Skeletal muscle cell (primary cell): Measurements from ENCODE around the gene SH3PXD2A.
"Not testable (repeated sequence)": the region's sequence is repeated elsewhere in the genome, so short reads cannot be mapped to it uniquely, and the experiment has no call there.

ENCODE experiments used
- DNase-seq: peaks from one replicate; pipeline ENCODE4 v3.0.0-alpha.2; 2010; ENCODE audit warnings: low read depth
- H3K4me3 ChIP-seq: 2 replicates; pipeline ENCODE4 v1.5.1; 2011; ENCODE audit warnings: low read depth, mild to moderate bottlenecking, control low read depth, low read length, moderate library complexity

Gene SH3PXD2A

DNA sequence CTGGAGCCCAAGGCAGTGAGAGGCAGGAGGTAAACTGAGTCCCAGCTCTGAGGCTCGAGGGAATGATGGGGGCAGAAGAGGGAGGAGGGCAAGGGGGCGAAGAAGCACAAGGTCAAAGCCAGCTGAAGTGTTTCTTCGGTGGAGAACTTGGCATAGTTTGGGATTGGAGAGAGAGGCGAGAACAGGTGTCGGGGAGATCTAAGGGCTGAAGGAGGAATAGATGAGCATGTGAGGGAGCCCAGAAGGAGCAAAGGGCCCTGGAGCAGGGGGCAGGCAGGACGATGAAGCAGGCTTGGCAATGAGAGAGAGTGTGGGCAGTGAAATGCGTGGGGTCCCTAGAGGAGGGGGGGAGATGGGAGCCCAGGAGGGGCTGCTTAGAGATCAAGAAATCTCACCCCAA, 35.9 kb downstream of the SH3PXD2A start:
- no peak for DNase-seq
- H3K4me3 ChIP-seq, result no peak overlapping the region

DNA sequence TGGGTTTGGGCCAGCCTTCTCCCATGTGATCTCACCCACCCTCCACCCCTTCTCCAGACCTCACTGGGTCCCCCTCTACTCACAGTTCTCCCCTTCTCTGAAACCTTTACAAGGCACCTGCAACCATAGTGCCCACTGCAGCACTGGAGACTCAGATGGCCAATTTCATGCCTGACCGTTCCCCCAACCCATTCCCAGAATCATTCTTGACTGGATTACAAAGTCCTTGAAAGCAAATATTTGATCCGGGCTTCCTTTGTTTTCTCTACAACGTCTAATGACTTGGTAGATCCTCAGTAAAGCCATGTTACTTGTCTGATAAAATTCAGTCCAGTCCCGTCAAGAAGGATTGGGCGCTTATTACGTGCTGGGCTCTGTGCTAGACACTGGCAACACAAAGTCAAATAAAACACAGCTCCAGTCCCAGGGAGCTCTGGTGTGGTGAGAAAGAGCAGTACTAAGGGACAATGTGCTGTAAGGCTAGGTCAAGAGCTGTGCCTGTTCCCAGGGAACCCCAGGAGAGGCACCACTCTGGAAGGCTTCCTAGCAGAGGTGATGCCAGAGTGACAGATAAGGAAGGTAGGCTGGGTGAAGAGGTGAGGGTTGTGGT, 36.5 kb downstream of the SH3PXD2A start:
- DNase-seq, result no peak
- no peak overlapping the region for H3K4me3 ChIP-seq

DNA sequence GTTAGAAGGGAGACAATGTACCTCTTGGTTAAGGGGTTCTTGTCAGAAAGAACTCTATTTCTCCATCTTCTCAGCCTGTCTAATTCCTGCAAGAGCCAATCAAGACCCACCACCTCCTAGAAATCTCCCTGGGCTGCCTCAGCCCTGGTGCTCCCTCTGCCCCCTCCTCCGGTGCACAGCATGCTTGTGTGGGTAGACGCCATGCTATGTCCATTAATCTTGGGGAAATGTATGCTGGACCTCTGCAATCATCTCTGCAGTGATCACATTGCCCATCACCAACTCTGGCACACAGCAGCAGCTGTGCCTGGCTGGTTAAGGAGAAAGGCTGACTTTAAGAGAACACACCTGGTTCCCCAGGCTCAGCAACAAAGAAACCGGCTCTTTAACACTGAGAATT, 37.3 kb downstream of the SH3PXD2A start:
- no peak overlapping the region for H3K4me3 ChIP-seq
- DNase-seq, result no peak

DNA sequence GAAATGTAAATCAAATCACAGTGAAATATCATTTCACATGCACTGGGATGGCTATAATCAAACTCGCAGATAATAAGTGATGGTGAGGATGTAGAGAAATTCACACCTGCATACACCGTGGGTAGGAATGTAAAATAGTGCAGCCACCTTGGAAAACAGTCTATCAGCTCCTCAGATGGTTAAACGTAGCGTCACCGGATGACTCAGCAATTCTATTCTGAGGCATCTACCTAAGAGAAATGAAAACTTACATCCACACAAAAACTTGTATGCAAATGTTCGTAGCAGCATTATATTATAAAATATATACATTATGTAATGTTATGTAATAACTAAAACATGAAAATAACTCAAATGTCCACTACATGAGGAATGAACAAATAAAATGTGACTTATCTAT, 38.9 kb downstream of the SH3PXD2A start:
- H3K4me3 ChIP-seq, result no peak overlapping the region
- DNase-seq, result no peak

DNA sequence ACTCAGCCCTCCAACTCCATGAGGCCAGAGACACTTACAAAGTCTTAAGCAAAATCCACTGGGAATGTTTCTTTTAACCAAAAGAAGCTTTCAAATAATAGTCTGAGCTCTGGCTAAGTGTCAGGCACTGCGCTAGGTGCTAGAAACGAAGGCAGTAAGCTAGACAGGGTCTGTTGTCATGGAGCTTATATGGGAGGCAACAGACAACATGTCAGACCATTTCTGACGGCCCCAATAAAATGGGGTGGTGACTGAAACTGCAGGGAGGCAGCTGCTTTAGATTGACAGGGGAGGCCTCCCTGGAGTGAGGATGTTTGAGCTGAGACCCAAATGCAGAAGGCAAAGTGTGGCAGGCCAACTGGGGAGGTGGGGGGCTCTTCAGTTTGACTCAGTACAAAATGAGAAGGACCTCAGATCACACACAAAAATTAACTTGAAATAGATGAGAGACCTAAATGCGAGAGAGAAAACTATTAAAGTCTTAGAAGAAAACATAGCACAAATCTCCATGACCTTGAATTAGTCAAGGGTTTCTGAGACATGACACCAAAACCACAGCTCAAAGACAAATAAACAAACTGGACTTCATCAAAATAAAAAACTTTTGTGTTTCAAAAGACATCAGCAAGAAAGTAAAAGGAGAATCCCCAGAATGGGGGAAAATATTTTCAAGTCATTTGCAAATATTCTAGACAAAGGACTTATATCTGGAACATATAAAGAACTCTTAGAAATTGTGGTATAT, 40.6 kb downstream of the SH3PXD2A start:
- no peak for DNase-seq
- H3K4me3 ChIP-seq, result no peak overlapping the region

DNA sequence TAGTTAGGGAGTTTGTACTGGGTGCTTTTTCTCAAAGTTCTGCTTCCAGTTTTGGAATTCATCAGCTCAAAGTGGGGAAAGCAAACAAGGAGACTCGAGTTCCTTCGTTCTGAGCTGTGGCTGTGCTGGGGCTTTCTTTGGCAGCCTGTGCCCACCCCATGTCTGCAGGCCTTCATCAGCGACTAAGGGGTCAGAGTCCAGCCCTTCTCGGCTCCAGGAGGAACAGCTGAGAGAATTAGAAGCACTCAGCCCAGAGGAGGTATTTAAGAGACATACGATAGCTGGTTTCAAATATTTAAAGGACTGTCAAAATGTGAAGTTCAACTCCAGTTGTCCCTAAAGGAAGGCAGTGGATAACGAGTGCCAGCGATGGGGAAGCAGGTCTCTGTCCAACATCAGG, 41.3 kb downstream of the SH3PXD2A start:
- no peak overlapping the region for H3K4me3 ChIP-seq
- DNase-seq, result no peak

DNA sequence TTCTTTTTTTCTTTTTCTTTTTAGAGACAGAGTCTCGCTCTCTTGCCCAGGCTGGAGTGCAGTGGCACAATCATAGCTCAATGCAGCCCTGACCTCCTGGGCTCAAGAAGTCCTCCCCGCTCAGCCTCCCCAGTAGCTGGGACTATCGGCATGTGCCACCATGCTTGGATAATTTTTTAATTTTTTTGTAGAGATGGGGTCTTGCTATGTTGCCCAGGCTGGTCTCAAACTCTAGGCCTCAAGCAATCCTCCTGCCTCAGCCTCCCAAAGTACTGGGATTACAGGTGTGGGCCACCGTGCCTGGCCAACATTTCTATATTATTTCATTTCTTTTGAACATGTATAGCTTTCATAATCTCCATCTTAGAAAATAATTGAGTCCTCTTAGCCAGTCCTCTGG, 42.1 kb downstream of the SH3PXD2A start:
- H3K4me3 ChIP-seq, result not testable (repeated sequence)

DNA sequence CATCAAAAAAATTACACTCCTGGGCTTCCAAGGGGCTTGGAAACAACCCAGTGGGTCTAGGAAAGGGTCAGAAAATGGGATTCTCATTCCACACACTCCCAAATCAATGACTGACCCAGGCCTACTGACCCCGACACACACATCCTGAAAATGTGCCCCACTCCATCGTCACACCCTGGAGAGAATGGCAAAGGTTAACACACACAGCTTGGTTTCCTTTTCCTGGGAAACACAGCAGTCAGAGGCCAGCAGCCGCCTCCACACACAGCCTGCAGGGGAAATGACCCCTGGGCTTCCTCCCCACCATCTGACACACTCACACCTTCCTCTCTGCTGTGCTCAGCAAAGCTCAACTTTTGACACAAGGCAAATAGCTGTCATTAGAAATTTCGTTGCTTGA, 42.9 kb downstream of the SH3PXD2A start:
- no peak overlapping the region for H3K4me3 ChIP-seq
- DNase-seq, result no peak

More for the DNA sequence above, 42.1 kb downstream of the SH3PXD2A start:
- not testable (repeated sequence) for DNase-seq

DNA sequence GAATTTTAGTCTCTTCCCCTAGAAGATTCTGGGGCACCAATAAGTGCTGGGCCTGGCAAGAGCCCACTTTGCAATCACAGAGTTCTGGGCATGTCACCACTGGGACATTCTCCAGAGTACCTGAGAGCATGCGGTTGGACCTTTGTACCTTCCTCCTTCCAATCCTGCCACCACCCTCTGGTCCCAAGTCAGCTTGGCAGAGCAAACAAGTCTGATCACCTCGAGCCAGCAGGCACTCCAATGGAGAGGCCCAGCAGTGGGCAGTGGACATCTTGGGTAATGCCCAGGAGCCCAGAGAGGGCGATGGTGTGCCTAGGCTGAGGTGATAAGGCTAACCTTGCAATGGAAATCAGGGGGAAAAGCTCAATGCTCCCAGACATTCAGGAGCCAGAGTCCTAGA, 43.4 kb downstream of the SH3PXD2A start:
- H3K4me3 ChIP-seq, result no peak overlapping the region
- no peak for DNase-seq

DNA sequence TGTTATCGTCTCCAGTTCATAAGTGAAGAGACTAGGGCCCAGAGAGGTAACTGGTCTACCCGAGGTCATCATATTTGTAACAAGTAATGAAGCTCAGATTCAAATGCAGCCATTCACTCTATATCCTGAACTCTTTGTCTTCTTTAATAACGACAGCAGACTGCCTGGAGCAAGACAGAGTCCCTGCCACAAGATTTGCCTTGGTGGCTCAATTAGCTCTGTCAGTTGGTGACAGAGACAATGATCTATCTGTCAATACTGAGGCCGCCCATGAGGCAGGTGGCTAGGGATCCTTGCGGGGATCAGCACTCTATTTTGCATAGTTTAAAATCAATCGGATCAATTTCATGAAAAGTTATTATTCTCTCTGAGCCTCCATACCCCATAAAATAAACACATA, 43.9 kb downstream of the SH3PXD2A start:
- no peak for DNase-seq
- H3K4me3 ChIP-seq, result no peak overlapping the region

DNA sequence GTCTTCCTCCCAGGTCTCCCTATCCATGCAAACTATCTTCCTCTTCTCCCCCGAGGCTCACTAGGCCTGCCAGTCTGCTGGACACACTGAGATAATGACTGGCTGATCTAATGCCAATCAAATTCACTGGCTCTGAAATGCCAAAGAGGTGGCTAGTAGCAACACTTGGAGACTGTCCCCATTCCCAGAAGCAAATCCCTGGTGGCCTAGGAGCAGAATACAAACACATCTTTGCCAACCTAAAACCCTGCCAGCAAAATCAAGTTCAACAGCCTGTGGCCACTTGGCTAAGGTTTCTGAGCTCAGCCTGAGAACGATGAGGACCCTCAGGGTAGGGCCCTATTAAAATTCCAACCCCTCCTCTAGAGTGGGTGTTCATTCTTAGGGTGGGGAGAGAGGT, 46.6 kb downstream of the SH3PXD2A start:
- no peak for DNase-seq
- no peak overlapping the region for H3K4me3 ChIP-seq

DNA sequence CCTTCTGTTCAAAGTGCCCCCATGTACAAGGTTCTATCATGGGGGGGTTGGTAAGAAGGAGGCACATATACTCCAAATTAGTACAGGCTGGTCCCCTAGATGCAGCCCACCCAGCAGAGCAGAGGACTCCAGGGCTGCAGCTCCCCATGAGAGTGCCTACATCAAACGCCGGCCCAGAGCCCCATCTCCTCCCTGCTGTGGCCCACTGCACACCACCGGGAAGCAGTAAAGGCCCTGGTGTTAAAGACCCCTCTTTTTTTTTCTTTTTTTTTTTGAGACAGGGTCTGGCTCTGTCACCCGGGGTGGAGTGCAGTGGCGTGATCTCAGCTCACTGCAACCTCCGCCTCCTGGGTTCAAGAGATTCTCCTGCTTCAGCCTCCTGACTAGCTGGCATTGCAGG, 47.4 kb downstream of the SH3PXD2A start:
- no peak overlapping the region for H3K4me3 ChIP-seq
- no peak for DNase-seq

DNA sequence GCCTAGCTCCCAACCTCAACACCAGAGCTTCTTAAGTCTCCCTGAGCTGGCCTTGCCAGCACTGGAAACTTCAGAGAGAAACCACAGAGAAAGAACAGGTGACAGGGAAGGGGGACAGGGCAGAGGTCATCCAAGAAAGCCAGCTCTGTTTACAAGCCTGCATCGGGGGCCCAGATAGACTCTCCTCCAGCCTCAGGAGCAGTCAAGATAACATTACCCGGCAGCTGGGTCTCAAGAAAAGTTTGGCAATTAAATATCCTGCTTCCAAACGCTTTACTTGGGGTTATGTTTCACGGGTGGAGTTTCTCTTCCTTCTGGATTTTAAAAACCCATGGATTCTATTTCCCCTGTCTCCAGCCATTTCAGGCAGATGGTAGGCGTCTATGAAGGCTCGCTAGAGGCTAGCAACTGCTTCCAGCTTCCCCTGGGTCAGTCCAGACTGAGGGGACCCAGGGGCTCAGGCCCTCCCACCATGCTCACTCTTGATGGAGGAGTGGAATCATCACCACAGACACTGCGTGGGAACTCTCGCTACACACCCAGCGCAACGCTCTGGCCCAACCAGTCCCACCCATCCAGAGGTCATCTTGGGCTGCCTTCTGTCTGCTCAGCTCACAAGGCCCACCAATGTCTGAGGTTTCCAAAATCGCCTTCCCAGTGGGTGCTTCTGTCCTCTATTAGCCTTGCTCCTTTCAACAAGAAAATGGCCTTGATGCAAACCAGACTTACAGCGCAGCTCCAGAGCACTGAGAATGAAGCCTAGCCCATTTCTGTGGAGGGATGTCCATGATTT, 48.8 kb downstream of the SH3PXD2A start:
- no peak for DNase-seq
- no peak overlapping the region for H3K4me3 ChIP-seq

DNA sequence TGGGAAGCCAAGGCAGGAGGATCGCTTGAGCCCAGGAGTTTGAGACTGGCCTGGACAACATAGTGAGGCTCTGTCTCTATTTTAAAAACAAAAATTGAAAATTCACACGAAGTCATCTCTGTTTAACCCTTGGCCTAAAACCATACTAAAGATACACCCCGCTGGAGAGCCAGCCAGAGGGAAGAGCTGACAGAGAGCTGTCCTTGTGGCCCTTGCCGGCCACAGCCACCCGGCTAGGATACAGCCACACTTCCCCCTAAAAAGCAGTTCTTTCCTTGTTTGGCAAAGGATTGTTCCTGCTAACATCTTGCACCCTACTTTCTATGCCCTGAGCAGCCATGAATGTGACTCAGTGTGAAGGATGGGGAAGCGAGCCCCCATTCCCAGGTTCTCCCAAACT, 49.6 kb downstream of the SH3PXD2A start:
- no peak overlapping the region for H3K4me3 ChIP-seq
- no peak for DNase-seq

DNA sequence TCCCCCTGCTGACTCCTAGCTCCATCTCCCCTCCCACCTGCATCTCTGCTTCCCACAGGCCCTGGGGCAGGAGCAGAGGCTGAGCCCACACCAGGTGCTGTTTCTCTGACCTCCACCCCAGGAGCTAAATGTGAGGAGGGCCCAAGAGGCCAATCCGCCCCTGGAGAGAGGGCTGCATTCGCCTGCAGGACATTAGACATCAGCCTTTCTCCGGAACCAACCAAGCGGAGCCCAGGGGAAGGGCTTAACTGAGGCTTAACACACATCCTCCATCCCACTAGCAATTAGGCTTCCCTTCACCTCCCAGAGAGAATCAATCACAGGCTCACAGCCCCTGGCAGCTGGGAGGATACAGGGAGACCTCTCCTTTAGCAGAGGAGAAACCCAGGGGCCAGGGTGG, 50.5 kb downstream of the SH3PXD2A start:
- no peak for DNase-seq

DNA sequence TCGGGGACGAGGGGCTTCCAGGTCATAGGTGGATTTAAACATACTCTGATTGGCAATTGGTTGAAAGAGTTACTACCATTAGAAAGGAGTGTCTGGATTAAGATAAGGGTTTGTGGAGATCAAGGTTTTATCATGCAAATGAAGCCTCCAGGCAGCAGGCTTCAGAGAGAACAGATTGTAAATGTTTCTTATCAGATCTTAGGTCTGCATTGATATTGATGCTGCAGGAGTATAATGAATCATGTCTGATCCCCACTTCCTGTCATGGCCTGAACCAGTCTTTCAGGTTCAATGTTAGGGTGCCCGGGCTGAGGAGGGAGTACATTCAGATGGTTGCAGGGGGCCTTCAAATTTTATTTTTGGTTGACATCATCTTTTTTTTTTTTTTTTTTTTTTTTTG, 51.4 kb downstream of the SH3PXD2A start:
- no peak overlapping the region for H3K4me3 ChIP-seq
- no peak for DNase-seq

More for the DNA sequence above, 50.5 kb downstream of the SH3PXD2A start:
- no peak overlapping the region for H3K4me3 ChIP-seq

DNA sequence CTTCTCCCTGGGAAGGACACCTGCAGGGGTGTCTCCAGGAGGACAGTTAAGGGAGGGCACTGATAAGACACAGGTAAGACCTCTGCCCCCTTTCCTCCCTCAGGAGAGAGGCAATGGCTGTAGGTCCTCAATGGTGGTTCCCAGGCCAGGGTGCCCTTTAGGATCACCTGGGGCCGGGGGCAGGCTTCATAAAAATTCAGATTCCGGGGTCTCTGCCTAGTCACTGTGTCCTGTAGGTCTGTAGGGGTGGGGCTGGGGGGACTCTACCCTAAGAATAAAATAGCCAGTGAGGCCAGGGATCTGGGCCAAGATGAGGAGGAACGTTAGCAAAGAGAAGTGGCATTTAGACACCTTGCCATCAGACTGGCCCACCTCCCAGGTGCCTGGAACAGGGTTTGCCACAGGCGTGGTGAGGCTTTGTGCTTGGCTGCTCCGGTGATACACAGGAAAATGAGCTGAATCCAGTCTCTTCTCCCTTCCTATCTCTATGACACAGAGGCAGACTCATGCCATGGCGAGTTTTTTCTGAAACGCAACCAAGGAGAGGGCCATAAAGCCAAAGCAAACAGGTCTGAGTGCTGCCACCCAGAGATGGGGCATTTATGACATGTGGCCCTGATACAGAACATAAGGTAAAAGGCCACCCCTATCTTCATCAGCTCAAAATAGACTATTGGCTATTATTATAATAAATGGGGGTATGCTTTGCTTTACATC, 52.6 kb downstream of the SH3PXD2A start:
- no peak for DNase-seq
- H3K4me3 ChIP-seq, result no peak overlapping the region

DNA sequence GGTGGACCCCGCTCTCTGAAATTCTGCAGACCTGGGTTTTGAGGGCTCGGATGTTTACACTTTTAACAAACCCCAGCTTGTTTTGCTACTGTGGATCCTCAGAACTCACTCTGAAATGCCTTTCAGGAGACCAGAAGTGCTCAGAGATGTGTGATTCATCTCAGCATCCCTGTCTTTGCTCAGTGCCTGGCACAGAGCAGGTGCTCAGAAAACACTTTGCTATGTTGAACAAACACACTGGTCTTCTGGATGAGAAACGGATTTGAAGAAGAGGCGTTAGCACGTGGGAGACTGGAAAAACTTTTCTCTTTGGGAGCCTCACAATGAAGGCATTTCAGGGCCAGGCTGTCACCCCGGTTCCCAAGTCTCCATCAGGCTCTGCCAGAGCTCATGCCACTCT, 53.3 kb downstream of the SH3PXD2A start:
- H3K4me3 ChIP-seq, result no peak overlapping the region
- no peak for DNase-seq

DNA sequence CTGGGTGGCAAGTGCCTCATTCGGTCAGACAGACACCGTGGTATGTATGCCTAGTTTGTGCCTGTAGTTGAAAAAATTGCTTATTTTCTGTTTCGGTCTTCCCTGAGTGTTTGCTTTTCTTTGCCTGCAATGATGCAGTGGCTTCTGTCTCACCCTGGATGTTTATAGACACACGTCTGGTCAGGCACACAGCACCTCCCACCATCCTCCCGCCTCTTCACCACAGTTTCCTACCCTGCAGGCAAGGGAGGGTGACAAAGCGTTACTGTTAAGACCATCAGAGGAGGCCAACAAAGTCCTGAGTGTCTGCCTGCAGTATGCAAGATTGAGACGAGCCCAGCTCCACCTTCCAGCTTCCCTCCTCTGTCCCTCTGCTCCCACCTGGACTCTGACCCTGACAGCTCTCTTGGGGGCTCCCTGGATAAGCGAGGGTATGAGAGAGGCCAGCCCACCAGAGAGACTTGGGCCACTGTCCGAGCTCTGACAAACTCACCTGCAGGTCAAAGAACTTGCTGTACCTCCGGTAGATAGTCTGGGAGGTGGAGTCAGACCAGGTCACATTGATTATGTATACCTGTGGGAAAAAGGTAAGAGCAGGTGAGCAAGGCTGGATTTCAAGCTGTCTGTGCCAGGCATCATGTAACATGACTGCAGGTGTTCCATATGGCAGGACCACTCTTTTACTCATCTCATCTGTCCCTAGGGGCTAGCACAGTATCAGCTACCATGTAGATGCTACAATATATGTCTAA, 54.4 kb downstream of the SH3PXD2A start:
- no peak overlapping the region for H3K4me3 ChIP-seq
- DNase-seq, result no peak
